GM18507 (cell line): ENCODE data around the gene CTNNBIP1.
A peak's percentile ranks its signal among the peaks of the same experiment; 100 is the strongest.
"Not testable (repeated sequence)": the region's sequence is repeated elsewhere in the genome, so short reads cannot be mapped to it uniquely, and the experiment has no call there.

ENCODE experiments used
- DNase-seq: peaks from one replicate; pipeline ENCODE4 v3.0.0; 2011; ENCODE audit warnings: low read depth; ENCODE audit not compliant: insufficient read length; ENCODE audit errors: extremely low spot score
- FAIRE-seq: peaks from 2 replicates; lab custom pipeline; 2011; peaks lifted over from hg19 to GRCh38; lab: Jason Lieb, UNC

The CTNNBIP1 gene

GRCh38 chr1:9910076-9910422 lies at the start of gene CTNNBIP1:
TSS of gene CTNNBIP1 (minus strand) at chr1:9910269. CDS start at chr1:9872064, 38,205 bp downstream.
- no peak for FAIRE-seq
- no peak for DNase-seq

- no peak for FAIRE-seq
- DNase-seq: no peak
Measured at GRCh38 chr1:9957726-9958125, 47.7 kb upstream of the CTNNBIP1 start.

- FAIRE-seq (no peak), DNase-seq (no peak)
Measured at GRCh38 chr1:9946315-9946714, 36.2 kb upstream of the CTNNBIP1 start.

- FAIRE-seq: peak; percentile 90
- DNase-seq: peak; percentile 93
Measured at GRCh38 chr1:9942939-9943788, 33.1 kb upstream of the CTNNBIP1 start, which contains the start of the genes LZIC and NMNAT1. TSS of gene LZIC (minus strand) at chr1:9943391. CDS start at chr1:9936619, 6,772 bp downstream. TSS of gene NMNAT1 (plus strand) at chr1:9943475. CDS start at chr1:9972074, 28,599 bp downstream.

- FAIRE-seq: peak; percentile 78
- DNase-seq: peak; percentile 28
Measured at GRCh38 chr1:9942399-9942938, 32.4 kb upstream of the CTNNBIP1 start.

- FAIRE-seq: no peak
- DNase-seq: no peak
Measured at GRCh38 chr1:9929431-9930385, 19.6 kb upstream of the CTNNBIP1 start.

- FAIRE-seq (no peak), DNase-seq (no peak)
Measured at GRCh38 chr1:9927259-9927658, 17.2 kb upstream of the CTNNBIP1 start.

GRCh38 chr1:9922342-9922741 lies 12.3 kb upstream of the CTNNBIP1 start:
- DNase-seq (no peak), FAIRE-seq (no peak)

GRCh38 chr1:9920606-9921005 lies 10.5 kb upstream of the CTNNBIP1 start:
- DNase-seq: no peak
- no peak for FAIRE-seq

GRCh38 chr1:9917901-9918300 lies 7.8 kb upstream of the CTNNBIP1 start:
- no peak for DNase-seq
- FAIRE-seq: no peak

- FAIRE-seq: not testable (repeated sequence)
Measured at GRCh38 chr1:9917495-9917894, 7.4 kb upstream of the CTNNBIP1 start.

GRCh38 chr1:9916452-9916851 lies 6.4 kb upstream of the CTNNBIP1 start:
- FAIRE-seq: no peak
- DNase-seq: no peak

More at GRCh38 chr1:9917495-9917894, 7.4 kb upstream of the CTNNBIP1 start:
- DNase-seq: not testable (repeated sequence)

- DNase-seq: no peak
- FAIRE-seq: no peak
Measured at GRCh38 chr1:9914610-9914937, 4.5 kb upstream of the CTNNBIP1 start.

- DNase-seq: no peak
- FAIRE-seq: no peak
Measured at GRCh38 chr1:9912264-9912936, 2.3 kb upstream of the CTNNBIP1 start.

GRCh38 chr1:9910423-9911178 lies 532 bp upstream of the CTNNBIP1 start:
- FAIRE-seq (peak; percentile 99), DNase-seq (peak; percentile 98)

GRCh38 chr1:9909234-9910046 lies 629 bp downstream of the CTNNBIP1 start:
- no peak for FAIRE-seq

GRCh38 chr1:9908871-9909233 lies 1.2 kb downstream of the CTNNBIP1 start:
- FAIRE-seq: no peak
- no peak for DNase-seq

More at GRCh38 chr1:9909234-9910046, 629 bp downstream of the CTNNBIP1 start:
- no peak for DNase-seq

GRCh38 chr1:9907441-9907840 lies 2.6 kb downstream of the CTNNBIP1 start:
- FAIRE-seq: no peak
- DNase-seq: no peak
